Measurements from ENCODE around the gene URB1.
"Not testable (repeated sequence)": the region's sequence is repeated elsewhere in the genome, so short reads cannot be mapped to it uniquely, and the experiment has no call there.

The URB1 gene

DNA sequence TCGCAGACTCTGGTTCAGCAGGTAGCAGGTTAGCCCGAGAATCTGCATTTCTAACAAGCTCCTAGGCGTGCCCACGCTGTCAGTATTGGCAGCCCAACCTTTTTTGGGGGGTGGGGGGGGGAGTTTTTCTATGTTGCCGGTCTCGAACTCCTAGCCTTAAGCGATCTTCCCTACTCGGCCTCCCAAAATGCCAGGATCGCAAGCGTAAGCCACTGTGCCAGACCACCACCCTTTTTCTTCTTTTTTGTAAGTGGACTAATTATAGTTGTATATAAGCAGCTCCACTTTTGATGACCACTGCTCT, 113.5 kb downstream of the URB1 start:
- no peak for DNase-seq

DNA sequence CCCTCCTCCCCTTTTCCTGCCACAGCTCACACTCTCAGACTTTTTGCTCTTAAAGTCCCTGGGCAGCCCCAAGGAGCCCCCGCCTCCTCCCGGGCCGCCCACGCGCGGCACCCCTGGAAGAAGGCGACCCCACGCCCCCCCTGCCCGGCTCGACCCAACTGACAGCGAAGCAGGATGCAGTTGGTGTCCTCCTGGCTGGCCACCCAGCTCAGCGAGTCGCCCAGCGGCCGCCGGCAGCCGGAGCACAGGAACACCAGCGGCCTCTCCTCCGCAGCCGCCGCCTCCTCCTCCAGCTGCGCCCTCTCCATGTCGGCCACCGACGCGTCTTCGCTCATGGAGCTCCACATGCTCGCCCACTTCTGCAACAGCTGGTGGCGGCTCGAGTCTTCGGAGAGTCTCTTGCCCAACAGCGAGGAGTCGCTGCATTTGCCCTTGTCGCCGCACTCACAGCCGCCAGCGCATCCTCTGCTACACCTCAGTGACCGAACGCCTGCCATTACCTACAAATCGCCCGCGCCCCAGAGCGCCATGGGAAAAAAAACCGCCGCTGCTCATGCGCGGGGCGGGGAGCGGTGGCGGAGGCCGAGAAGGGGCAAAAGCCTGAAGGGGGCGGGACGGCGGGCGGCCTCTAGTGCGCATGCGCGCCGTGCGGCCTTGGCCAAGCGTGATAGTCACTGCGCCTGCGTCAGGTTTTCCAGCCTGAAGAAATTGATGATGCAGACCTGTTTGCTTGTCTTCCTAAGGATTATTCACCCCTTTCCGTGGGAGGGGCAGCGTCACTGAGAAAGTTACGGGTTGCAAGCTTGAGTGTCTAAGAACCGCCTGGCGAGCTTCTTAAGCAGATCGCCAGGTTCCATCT, 114.1 kb downstream of the URB1 start, which contains the start of gene MIS18A:
MIS18A (minus strand) TSS at position 532 of the 859 bp plus-strand sequence; CDS start at position 497, 35 bp downstream.
- DNase-seq = peak; percentile 98

DNA sequence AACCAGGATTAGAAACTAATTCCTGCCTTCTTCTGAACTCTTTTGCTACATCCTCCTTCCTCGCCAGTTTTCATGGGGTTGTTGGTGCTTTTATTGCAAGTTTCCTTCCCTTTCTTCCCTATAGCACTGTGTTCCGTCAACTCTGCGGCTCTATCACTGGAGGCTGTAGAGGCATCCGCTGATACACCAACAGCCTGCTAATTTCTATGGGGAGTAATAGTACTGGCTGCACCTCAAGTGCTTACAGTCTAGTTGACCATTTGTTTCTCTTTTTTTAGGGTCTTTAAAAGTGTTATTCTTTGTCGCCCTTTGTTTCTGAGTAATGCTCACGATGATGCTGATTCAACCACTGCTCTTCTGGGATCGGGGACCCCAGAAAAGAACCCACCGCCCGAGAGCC, 114.7 kb downstream of the URB1 start:
- DNase-seq = no peak

DNA sequence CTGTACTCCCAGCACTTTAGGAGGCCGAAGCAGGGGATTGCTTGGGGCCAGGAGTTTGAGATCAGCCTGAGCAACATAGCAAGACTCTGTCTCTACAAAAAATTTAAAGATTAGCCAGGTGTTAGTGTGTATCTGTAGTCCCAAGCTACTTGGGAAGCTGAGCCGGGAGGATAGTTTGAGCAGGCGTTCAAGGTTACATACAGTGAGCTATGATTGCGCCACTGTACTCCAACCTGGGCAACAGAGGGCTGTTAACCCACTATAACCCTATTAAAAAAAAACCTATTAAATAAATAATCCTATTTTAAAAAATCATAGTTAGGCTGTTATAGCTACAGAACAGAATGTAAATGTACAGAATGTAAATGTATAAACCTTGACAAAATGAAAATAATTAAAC, 116.1 kb downstream of the URB1 start:
- DNase-seq = no peak

DNA sequence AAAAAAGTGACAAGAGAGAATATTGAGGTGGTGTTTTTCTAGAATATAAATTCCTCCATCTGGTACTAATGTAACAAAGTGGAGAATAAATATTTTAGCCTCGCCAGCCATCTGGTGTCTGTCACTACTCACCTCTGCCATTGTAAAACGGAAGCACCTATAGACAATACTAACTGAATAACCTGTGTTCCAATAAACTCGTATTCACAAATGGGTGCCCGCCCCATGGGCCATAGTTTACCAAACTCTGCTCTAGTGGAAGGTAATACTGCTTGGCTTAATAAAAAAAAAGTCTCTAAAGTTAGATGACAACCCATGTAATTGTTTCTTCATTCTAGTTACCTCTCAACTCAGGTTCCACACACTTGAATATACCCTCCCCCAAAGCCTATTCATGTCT, 122.1 kb downstream of the URB1 start:
- DNase-seq = no peak

DNA sequence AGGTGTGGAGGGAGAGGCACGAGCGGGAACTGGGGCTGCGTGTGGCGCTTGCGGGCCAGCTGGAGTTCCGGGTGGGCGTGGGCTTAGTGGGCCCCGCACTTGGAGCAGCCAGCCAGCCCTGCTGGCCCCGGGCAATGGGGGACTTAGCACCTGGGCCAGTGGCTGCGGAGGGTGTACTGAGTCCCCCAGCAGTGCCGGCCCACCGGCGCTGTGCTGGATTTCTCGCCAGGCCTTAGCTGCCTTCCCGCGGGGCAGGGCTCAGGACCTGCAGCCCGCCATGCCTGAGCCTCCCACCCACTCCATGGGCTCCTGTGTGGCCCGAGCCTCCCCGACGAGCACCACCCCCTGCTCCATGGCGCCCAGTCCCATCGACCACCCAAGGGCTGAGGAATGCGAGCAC, 127.5 kb downstream of the URB1 start:
- DNase-seq = not testable (repeated sequence)

DNA sequence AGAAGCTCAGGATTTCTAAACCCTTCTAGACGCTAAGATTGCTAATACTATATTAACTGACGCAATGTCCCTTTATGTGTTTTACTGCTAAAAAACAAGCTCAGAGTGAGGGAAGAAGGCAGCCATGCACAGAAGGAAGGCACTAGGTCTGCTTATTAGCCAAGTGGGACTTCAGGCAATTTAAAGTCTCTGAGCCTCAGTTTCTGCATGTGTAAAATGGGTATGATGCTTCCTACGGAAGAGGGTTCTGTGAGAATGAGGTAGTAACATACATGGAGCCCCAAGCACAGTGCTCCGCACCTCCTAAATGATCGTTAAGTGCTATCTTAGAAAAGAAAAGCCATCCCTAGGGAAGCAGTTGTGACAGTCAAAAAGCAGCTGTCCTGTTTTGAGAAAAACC, 130.9 kb downstream of the URB1 start:
- DNase-seq = no peak
